MG63 (cell line): ENCODE results near the gene GPRC5A. TPM values are rescaled to one million over a fixed set of nuclear protein-coding genes. Genes with fewer than 3 reads are reported as not detected.

Source experiments
- DNase-seq: peaks from one replicate; pipeline ENCODE4 v3.0.0-alpha.2; 2020
- H3K27me3 ChIP-seq: fragments of 250-450 bp; sonication (Bioruptor Pico); 2 replicates; pipeline ENCODE4 v1.5.1; 2020; ENCODE audit warnings: mild to moderate bottlenecking, moderate library complexity
- H3K36me3 ChIP-seq: fragments of 250-450 bp; sonication (Bioruptor Pico); 2 replicates; pipeline ENCODE4 v1.5.1; 2020; ENCODE audit warnings: mild to moderate bottlenecking, moderate library complexity
- H3K4me3 ChIP-seq: fragments of 250-450 bp; sonication (Bioruptor Pico); 2 replicates; pipeline ENCODE4 v1.5.1; 2020; ENCODE audit warnings: mild to moderate bottlenecking, moderate library complexity
- H3K9me3 ChIP-seq: fragments of 250-450 bp; sonication (Bioruptor Pico); 2 replicates; pipeline ENCODE4 v1.5.1; 2020; ENCODE audit warnings: mild to moderate bottlenecking, moderate library complexity
- total RNA-seq: library from RNA; depleted of rRNA; stranded (reverse); fragments of >200 nt; shearing (Covaris generic); gene quantifications from 2 replicates; pipeline ENCODE4 v1.2.3, GENCODE V29; 2014; ENCODE audit warnings: low replicate concordance

GPRC5A gene
- total RNA-seq, 1 experiment from 2014 or later, result 11.0 TPM

DNA sequence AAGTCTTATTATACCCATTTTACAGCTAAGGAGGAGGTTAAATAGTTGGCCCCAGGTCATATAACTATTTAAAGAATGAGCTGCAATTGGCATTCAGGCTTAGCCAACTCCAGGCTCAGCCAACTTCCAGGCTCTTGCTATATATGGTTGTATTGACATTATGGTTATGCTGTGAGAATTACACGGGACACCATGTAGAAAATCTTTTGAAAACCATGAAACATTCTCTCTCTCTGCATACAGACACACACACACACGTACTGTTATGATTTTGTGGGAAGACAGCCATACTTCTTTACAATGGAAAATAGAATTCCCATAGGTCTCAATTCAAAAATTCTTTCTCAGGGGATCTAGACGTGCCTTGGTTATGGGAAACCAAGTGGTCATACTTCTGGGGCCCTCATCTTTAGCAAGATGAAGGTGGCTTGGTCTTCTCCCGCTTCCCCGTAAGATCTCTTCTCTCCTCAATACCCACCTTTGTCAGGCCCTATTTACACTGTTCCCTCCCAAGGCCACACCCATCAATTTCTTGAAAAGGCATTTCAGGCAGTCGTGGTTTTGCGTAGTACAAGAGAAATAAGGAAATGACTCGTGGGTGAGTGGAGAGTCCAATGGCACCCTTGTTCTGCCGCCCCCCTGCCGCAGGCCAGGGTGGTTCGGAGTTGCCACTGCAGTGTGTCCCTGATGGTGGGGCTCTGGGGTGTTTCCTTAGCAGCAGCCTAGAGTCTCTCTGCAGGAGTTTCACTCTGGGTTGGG, 10.0 kb upstream of the GPRC5A start:
- Histone ChIP-seq H3K4me3 (no peak overlapping the region), H3K27me3 (no peaks in the 10 kb centered on the region), H3K36me3 (no peaks in the 10 kb centered on the region), H3K9me3 (no peaks in the 10 kb centered on the region)
- peak; percentile 68 for DNase-seq

DNA sequence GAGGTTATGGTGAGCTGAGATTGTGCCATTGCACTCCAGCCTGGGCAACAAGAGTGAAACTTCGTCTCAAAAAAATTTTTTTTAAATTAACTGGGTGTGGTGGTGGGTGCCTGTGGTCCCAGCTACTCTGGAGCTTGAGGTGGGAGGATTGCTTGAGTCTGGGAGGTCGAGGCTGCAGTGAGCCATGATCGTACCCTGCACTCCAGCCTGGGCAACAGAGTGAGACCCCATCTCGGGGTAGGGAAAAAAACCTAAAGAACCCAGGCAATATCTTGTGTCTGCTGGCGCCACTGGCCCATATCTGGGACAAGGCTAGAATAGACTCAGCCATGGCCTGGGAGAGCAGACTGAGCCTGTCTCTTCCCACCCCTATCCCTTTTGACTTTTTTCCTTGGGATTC, 9.1 kb upstream of the GPRC5A start:
- Histone ChIP-seq H3K27me3 (no peaks in the 10 kb centered on the region), H3K4me3 (no peak overlapping the region), H3K9me3 (no peaks in the 10 kb centered on the region), H3K36me3 (no peaks in the 10 kb centered on the region)
- DNase-seq, result no peak

DNA sequence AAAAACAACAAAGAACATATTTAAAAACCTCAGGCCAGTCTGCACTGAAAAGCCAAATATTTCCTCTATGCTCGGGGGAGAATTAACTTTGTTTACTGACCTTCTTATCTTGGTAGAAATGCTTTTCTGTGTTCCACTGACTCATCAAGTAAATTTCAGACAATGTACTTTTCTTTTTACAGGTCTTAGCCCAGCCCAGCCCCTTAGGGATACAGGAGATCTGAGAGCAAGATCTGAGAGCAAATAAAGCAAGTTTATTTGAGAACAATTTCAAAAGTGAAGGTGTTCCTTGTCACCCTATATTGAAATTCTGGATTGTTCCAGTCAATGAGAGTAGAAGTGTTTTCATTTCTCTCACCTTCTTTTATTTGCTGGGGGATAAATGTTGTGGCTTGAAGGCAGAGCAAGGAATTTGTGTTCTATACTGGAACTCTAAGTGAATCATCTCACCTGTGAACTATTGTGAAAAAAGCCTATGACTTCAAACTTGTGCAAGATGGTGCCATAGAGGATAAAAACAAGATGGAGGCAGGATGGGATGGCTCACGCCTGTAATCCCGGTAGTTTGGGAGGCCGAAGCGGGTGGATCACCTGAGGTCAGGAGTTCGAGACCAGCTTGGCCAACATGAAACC, 7.9 kb upstream of the GPRC5A start:
- Histone ChIP-seq H3K4me3 (no peak overlapping the region), H3K36me3 (no peaks in the 10 kb centered on the region), H3K9me3 (no peaks in the 10 kb centered on the region), H3K27me3 (no peaks in the 10 kb centered on the region)
- no peak for DNase-seq

DNA sequence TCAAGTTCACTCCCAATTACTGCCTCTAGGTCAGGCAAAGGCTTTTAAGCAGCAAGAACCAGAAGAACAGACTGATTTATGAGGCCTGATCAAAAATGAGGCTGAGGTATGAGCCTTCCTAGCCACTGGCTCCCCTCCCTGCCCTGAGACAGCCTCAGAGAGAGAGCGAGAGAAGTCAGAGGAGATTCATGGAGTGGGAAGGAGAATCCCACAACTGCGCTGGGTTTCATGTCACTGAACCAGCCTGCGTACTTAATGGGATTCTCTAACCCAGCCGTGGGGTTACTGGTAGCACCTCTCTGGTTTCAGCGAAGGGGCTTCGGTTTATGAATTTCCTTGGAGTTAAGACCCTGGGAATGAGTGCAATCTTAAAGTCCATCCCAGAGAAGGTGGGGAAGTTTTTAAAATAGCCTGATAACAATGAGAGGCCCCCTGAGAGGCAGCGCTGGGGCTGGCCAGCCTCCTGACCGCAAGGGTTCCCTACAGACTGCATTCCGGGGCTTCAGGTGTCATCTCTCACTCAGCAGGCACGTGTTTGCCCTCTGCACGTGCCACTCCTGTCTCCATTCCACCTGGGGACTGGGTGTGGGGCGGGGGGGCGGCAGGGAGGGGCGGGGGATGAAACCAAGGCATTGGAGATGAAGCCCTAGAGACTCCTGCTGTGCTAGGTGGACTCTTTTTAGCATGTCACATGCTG, 6.1 kb upstream of the GPRC5A start:
- Histone ChIP-seq H3K36me3 (no peaks in the 10 kb centered on the region), H3K9me3 (no peaks in the 10 kb centered on the region), H3K4me3 (no peak overlapping the region), H3K27me3 (no peaks in the 10 kb centered on the region)
- DNase-seq, result no peak

DNA sequence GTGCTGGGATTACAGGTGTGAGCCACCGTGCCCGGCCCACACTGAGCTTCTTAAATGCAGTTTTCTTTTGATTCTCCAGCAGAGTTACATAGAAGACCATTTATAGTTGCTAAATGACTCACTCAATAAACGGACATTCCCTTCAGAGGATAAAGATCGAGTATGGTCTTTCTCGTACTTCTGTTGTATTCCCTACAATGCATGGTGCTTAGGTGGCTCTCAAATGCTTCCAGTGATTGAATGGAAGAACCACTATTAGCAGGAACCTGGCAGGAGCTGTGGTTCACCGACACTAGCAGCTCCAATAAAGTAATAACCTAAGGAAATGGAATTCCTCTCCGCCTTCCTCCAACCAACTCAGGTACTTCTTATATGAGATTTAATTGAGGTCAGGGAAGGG, 3.9 kb upstream of the GPRC5A start:
- no peaks in the 10 kb centered on the region for H3K36me3 ChIP-seq
- H3K4me3 ChIP-seq, result no peak overlapping the region
- no peaks in the 10 kb centered on the region for H3K9me3 ChIP-seq
- no peak for DNase-seq
- H3K27me3 ChIP-seq, result no peaks in the 10 kb centered on the region

DNA sequence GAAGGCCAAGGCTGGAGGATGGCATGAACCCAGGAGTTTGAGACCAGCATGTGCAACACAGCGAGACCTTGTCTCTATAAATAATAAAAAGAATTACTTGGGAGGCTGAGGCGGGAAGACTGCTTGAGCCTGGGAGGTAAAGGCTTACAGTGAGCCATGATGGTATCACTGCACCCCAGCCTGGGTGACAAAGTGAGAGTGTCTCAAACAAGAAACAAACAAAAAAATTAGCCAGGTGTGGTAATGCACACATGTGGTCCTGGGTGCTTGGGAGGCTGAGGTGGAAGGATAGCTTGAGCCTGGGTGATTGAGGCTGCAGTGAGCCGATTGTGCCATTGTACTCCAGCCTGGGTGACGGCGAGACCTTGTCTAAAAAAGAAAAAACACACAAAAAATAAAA, 1.7 kb upstream of the GPRC5A start:
- no peak for DNase-seq
- no peaks in the 10 kb centered on the region for H3K36me3 ChIP-seq
- no peak overlapping the region for H3K4me3 ChIP-seq
- H3K9me3 ChIP-seq, result no peaks in the 10 kb centered on the region
- no peaks in the 10 kb centered on the region for H3K27me3 ChIP-seq

DNA sequence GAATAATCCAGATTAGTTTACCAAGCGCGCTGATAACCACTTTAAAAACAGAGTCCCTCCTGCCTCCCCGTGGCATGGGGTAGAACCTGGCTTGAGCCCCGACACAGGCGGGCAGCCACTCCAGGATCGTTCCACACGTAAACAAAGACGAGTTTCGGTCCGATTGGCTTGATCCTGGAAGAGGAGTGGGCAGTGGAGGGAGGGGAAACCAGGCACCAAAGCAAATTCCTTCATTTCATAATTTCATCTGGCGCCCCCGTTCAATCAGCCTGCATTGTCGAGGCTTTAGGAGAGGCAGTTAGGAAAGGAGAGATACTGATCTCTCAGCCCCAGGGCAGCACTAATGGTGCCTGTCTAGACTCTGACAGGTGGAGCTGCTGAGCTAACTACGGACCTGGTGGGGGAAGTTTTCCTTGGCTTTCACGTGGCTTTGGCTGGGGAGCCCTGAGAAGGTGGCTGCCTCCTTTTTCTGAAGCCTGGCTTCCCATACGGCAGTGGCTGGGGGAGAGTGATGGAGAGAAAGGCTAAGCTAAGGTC, 751 bp upstream of the GPRC5A start:
- peak; percentile 53 for DNase-seq
- Histone ChIP-seq H3K4me3 (peak overlapping the region; percentile 51), H3K36me3 (no peaks in the 10 kb centered on the region), H3K9me3 (no peaks in the 10 kb centered on the region), H3K27me3 (no peaks in the 10 kb centered on the region)

DNA sequence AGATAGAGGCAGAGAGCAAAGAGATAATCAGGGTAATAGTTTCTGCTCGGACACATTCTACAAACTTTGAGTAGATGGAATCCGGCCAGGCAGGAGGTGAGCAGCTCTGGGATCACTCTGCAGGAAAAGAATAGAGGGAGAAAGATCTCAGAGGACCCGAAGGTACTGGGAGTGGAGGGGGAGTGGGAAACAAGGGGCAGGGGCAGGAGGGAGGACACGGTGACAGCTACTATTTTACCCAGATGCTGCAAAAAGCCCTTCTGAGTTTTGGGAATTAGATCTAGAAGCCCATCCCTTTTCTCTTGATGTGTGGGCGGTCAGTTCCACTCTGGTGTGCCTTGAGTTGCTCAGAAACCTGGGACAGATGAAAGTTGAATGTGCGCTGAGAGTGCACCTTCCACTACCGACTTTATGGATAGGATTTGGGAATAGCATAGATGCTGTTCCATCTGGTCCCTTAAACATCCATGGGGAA, 556 bp downstream of the GPRC5A start:
- H3K36me3 ChIP-seq, result no peaks in the 10 kb centered on the region
- peak overlapping the region; percentile 51 for H3K4me3 ChIP-seq
- no peaks in the 10 kb centered on the region for H3K27me3 ChIP-seq
- no peaks in the 10 kb centered on the region for H3K9me3 ChIP-seq
- DNase-seq, result no peak

DNA sequence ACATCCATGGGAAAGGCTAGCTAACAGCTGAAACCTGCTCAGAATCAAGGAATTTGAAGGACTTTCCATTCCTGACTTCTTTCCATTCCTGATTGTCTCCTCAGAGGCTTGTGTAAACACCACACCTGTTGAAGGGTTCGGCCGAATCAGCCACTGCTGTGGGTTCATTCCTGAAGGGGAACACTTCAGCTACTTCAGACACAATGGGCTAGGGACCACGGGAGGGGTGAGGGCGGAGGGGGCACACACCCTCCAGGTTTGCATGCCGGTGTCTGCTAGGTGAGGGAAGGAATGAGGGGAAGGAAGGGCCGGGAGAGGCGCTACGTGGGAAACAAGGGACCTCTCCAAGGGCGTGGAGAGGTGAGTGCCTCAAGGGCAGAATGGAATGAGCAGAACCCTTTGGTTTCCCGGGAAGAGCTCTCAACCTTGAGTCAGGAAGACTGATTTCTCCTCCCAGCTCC, 1.3 kb downstream of the GPRC5A start:
- Histone ChIP-seq H3K9me3 (no peaks in the 10 kb centered on the region), H3K27me3 (no peaks in the 10 kb centered on the region), H3K4me3 (peak overlapping the region; percentile 51), H3K36me3 (no peaks in the 10 kb centered on the region)
- DNase-seq, result no peak

DNA sequence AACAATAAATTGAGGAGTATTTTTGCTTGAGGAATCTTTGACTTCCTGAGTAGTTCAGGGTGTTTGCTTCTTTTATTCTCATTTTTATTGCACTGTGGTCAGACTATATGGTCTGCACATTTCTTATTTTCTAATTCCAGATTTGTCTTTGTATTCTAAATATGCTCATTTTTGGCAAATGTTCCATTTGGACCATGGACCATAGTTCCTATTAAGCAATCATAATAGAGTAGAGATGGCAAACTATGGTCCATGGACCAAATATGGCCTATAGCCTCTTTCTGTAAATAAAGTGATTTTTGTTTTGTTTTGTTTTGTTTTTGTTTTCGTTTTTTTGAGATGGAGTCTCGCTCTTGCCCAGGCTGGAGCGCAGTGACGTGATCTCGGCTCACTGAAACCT, 2.1 kb downstream of the GPRC5A start:
- Histone ChIP-seq H3K9me3 (no peaks in the 10 kb centered on the region), H3K27me3 (no peaks in the 10 kb centered on the region), H3K36me3 (no peaks in the 10 kb centered on the region), H3K4me3 (peak overlapping the region; percentile 51)
- no peak for DNase-seq

DNA sequence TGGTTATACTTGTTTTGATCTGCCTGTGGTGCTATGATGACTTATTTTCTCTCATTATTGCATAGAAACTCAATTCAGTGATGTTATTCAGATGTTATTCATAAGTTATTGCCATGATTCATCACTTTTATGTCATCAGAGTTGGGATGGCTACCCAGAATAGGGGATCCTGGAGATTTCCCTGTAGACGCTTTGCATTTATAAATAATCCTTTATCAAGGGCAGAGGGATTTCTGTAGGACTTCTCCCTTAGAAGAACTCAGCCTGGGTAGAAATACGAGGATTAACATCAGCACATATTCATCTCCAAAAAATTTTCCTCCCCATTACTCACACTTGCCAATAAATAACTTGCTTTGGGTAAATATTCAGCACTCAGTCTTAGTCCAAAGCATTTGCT, 4.9 kb downstream of the GPRC5A start:
- Histone ChIP-seq H3K36me3 (peaks cover 4% of the 10 kb centered on the region), H3K27me3 (no peaks in the 10 kb centered on the region), H3K9me3 (no peaks in the 10 kb centered on the region), H3K4me3 (no peak overlapping the region)
- DNase-seq, result peak; percentile 30

DNA sequence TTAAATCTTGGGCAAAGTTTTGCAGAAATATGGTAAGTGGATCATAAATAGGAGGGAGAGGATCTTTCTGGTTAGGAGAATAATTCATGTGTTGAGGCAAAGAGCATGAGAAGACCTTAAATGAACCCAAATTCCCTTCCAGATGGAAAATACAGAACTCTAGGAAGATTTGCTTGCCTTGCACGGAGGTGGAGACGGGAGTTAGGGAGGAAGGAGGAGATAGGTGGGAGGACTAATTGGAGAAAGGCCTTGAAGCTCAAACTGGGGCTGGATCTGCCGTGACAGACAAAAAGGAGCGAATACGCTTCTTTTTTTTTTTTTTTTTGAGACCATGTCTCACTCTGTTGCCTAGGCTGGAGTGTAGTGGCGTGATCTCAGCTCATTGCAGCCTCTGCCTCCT, 5.9 kb downstream of the GPRC5A start:
- DNase-seq, result no peak
- peaks cover 4% of the 10 kb centered on the region for H3K36me3 ChIP-seq
- H3K4me3 ChIP-seq, result no peak overlapping the region
- H3K27me3 ChIP-seq, result no peaks in the 10 kb centered on the region
- no peaks in the 10 kb centered on the region for H3K9me3 ChIP-seq

DNA sequence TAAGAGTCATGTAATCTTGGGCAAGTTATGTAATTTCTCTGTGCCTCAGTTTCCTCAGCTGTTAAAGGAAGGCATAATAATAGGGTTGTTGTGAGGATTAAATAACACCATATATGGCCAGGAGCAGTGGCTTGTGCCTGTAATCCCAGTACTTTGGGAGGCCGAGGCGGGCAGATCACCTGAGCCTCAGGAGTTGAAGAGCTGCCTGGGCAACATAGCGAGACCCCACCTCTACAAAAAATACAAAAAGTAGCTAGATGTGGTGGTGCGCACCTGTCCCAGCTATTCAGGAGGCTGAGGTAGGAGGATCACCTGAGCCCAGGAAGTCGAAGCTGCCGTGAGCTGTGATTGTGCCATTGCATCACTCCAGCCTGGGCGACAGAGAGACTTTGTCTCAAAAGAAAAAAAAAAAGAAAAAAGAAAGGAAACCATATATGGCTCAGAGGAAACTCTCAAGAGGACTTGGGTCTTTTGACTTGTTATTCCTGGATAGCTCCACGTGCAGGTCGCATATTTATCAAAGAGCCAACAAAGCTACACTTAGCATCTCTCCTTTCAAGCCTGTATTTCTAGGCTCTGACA, 6.9 kb downstream of the GPRC5A start:
- no peak for DNase-seq
- no peaks in the 10 kb centered on the region for H3K27me3 ChIP-seq
- peaks cover 4% of the 10 kb centered on the region for H3K36me3 ChIP-seq

DNA sequence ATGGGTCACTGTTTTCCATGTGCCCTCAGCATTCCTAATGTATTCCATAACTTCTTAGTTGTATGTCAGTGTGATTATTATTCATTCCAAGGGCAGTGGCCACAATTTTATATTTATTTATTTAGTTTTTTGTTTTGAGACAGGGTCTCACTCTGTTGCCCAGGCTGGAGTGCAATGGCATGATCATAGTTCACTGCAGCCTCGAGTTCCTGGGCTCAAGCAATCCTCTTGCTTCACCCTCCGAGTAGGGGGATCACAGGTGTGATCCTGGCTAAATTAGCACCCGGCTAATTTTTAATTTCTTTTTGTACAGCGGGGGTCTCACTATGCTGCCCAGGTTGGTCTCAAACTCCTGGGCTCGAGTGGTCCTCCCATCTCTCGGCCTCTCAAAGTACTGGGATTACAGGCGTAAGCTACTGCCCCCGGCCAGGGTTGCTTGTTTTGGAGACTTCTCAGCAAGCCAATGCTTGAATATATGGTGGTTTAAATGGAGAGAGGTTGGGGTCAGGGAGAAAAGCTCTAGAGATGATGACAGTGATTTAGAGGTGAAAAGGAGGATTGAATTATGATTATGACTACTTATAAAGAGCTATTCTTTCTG, 7.6 kb downstream of the GPRC5A start:
- Histone ChIP-seq H3K36me3 (peaks cover 9% of the 10 kb centered on the region), H3K27me3 (no peaks in the 10 kb centered on the region), H3K9me3 (no peaks in the 10 kb centered on the region), H3K4me3 (no peak overlapping the region)
- no peak for DNase-seq

More for the DNA sequence above, 6.9 kb downstream of the GPRC5A start:
- H3K9me3 ChIP-seq, result no peaks in the 10 kb centered on the region
- H3K4me3 ChIP-seq, result no peak overlapping the region

DNA sequence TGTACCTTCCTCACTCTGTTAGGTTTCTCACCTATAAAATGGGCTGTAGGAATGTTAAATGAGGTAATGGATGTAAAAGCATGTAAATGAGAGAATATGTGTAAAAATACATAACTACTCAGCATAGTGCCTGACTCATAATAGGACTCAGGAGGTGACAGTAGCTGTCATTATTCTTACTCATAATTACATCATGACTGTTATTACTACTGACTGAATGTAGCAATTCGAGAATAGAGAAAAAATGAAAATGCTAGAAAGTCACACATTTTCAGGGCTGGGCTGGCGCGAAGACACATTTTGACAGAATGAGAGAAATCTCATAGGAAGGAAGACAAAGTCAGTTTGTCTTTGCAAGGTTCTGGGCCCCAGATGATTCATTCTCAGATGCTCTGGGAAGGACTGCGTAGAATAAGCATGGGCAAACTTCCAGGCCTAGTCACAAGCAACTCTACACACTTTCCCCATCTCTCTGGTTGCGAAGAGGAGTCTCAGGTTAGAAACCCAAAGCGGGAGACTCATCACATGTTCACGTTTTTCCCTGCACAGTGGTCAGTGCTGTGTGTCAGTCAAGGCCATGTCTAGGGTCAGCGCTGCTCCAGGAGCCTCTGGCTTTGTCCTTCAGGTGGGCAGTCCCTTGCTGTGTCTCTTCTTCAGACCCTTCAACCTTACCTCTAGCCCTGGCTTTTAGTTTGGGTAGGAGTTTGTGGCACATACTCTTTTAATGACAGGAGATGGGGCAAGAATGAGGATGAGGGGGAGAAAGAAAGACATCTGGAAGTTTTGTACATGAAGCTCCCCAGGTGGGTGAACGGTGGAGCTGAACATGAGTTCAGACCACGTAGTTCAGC, 8.4 kb downstream of the GPRC5A start:
- Histone ChIP-seq H3K4me3 (no peak overlapping the region), H3K9me3 (no peaks in the 10 kb centered on the region), H3K27me3 (no peaks in the 10 kb centered on the region), H3K36me3 (peaks cover 9% of the 10 kb centered on the region)
- peak; percentile 61 for DNase-seq

DNA sequence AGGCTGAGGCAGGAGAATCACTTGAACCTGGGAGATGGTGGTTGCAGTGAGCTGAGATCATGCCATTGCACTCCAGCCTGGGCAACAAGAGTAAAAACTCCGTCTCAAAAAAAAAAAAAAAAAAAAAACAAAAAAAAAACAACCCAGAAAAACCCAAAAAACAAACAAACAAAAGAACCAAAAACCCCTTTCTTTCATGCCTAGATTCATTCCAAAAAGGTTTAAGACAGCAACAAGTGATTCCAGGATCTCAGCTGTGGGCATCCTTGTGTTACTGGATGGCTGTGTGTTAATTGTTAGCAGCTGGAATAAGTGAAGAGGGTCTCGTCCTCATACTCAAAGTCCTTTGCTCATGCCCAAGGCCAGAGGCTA, 9.4 kb downstream of the GPRC5A start:
- peaks cover 9% of the 10 kb centered on the region for H3K36me3 ChIP-seq
- H3K27me3 ChIP-seq, result no peaks in the 10 kb centered on the region
- no peak overlapping the region for H3K4me3 ChIP-seq
- no peak for DNase-seq
- H3K9me3 ChIP-seq, result no peaks in the 10 kb centered on the region
